Daoy (cell line): ENCODE results near the gene HIVEP3. TPM values are rescaled to one million over a fixed set of nuclear protein-coding genes. Genes with fewer than 3 reads are reported as not detected.
"Not testable (repeated sequence)": the region's sequence is repeated elsewhere in the genome, so short reads cannot be mapped to it uniquely, and the experiment has no call there.

Experiments used
- DNase-seq: peaks from one replicate; pipeline ENCODE4 v3.0.0-alpha.2; 2015; ENCODE audit warnings: low read depth
- total RNA-seq: library from RNA; depleted of rRNA; stranded (reverse); fragments of >200 nt; shearing (Covaris generic); gene quantifications from 2 replicates; pipeline ENCODE4 v1.2.3, GENCODE V29; 2014

HIVEP3 gene
- total RNA-seq, 1 experiment from 2014 or later, result 9.5 TPM

- no peak for DNase-seq
These were observed 356.4 kb downstream of the HIVEP3 start for GRCh38 chr1:41562328-41562727.

- DNase-seq, result no peak
These were observed 357.8 kb downstream of the HIVEP3 start for GRCh38 chr1:41560931-41561330.

- DNase-seq, result no peak
These were observed 358.2 kb downstream of the HIVEP3 start for GRCh38 chr1:41560496-41560895.

GRCh38 chr1:41559331-41559730 lies 359.4 kb downstream of the HIVEP3 start:
- DNase-seq, result no peak

- no peak for DNase-seq
These were observed 360.0 kb downstream of the HIVEP3 start for GRCh38 chr1:41558761-41559171.

GRCh38 chr1:41557751-41558455 lies 360.8 kb downstream of the HIVEP3 start:
- no peak for DNase-seq

- DNase-seq, result not testable (repeated sequence)
These were observed 364.0 kb downstream of the HIVEP3 start for GRCh38 chr1:41554746-41555145.

GRCh38 chr1:41547781-41548560 lies 370.8 kb downstream of the HIVEP3 start:
- DNase-seq, result peak; percentile 17

- DNase-seq, result no peak
These were observed 371.4 kb downstream of the HIVEP3 start for GRCh38 chr1:41547336-41547735.

GRCh38 chr1:41546833-41547135 lies 371.9 kb downstream of the HIVEP3 start:
- DNase-seq, result no peak

- DNase-seq, result no peak
These were observed 372.5 kb downstream of the HIVEP3 start for GRCh38 chr1:41545996-41546832.

- DNase-seq, result no peak
These were observed 376.4 kb downstream of the HIVEP3 start for GRCh38 chr1:41542196-41542930.

GRCh38 chr1:41541592-41541952 lies 377.1 kb downstream of the HIVEP3 start:
- no peak for DNase-seq

- DNase-seq, result peak; percentile 73
These were observed 377.7 kb downstream of the HIVEP3 start for GRCh38 chr1:41540886-41541591.

- DNase-seq, result no peak
These were observed 378.7 kb downstream of the HIVEP3 start for GRCh38 chr1:41539999-41540398.

- no peak for DNase-seq
These were observed 379.3 kb downstream of the HIVEP3 start for GRCh38 chr1:41539418-41539805.

GRCh38 chr1:41538741-41539417 lies 379.8 kb downstream of the HIVEP3 start:
- no peak for DNase-seq

- DNase-seq, result peak; percentile 67
These were observed 380.9 kb downstream of the HIVEP3 start for GRCh38 chr1:41537788-41538351.

- no peak for DNase-seq
These were observed 381.5 kb downstream of the HIVEP3 start for GRCh38 chr1:41537251-41537650.

- no peak for DNase-seq
These were observed 382.3 kb downstream of the HIVEP3 start for GRCh38 chr1:41536361-41536802.
